Neutrophil (primary cell): ENCODE results near the gene LRFN3.

Experiments used
- H3K27ac ChIP-seq: fragments of 200-600 bp; sonication (generic); 2 replicates; pipeline ENCODE4 v1.5.1; 2016; ENCODE audit warnings: mild to moderate bottlenecking, moderate library complexity
- H3K27me3 ChIP-seq: fragments of 200-600 bp; sonication (generic); 2 replicates; pipeline ENCODE4 v1.6.0; 2016; ENCODE audit warnings: mild to moderate bottlenecking
- H3K36me3 ChIP-seq: fragments of 200-600 bp; sonication (generic); 2 replicates; pipeline ENCODE4 v1.5.1; 2017
- H3K4me1 ChIP-seq, 2 experiments: fragments of 200-600 bp in 1 of 2; sonication (generic) in 1 of 2; 1 replicate in 1 of 2; 2 replicates in 1 of 2; pipeline versions ENCODE4 v1.5.1 to v1.6.1; 2013 to 2016; ENCODE audit warnings: low read depth in 1 of 2, low read length in 1 of 2, mild to moderate bottlenecking in 1 of 2, moderate library complexity in 1 of 2; ENCODE audit not compliant: control insufficient read depth in 1 of 2, insufficient read depth in 1 of 2
- H3K4me3 ChIP-seq, 2 experiments: fragments of 200-600 bp in 1 of 2; sonication (generic) in 1 of 2; 1 replicate in 1 of 2; 2 replicates in 1 of 2; pipeline ENCODE4 v1.5.1; 2013 to 2016; ENCODE audit warnings: low read depth in 1 of 2, low read length in 1 of 2, mild to moderate bottlenecking in 1 of 2, moderate library complexity in 1 of 2
- H3K9me3 ChIP-seq: fragments of 200-600 bp; sonication (generic); 2 replicates; pipeline ENCODE4 v1.5.1; 2016
- TF ChIP-seq, protein P1 (sequence below): fragments of 200-600 bp; sonication (generic); IDR thresholded peaks from 2 replicates; pipeline ENCODE4 v1.5.1; 2016; ENCODE audit warnings: antibody characterized with exemption

The LRFN3 gene

DNA sequence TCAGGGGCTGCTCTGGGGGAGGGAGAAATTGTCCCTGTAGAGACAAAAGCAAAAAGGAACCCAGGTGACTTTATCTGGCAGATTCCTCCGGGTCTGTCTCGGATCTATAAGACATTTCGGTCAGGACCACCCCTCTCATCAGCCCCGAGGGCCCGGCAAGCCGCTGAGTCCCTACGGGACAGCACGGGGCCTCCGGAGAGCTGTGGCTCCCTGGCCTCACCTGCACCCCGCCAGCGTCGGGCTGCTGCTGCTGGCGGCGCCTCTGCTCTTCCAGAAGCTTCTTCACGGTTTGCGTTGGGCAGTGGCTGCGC is 37.7 kb upstream of the LRFN3 start:
- TF ChIP-seq, protein P1, sequence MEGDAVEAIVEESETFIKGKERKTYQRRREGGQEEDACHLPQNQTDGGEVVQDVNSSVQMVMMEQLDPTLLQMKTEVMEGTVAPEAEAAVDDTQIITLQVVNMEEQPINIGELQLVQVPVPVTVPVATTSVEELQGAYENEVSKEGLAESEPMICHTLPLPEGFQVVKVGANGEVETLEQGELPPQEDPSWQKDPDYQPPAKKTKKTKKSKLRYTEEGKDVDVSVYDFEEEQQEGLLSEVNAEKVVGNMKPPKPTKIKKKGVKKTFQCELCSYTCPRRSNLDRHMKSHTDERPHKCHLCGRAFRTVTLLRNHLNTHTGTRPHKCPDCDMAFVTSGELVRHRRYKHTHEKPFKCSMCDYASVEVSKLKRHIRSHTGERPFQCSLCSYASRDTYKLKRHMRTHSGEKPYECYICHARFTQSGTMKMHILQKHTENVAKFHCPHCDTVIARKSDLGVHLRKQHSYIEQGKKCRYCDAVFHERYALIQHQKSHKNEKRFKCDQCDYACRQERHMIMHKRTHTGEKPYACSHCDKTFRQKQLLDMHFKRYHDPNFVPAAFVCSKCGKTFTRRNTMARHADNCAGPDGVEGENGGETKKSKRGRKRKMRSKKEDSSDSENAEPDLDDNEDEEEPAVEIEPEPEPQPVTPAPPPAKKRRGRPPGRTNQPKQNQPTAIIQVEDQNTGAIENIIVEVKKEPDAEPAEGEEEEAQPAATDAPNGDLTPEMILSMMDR = no peak
- H3K9me3 ChIP-seq = no peaks in the 10 kb centered on the region
- H3K4me1 ChIP-seq = peaks cover 57 to 58% of the 10 kb centered on the region in 2 experiments
- peak overlapping the region; percentile 87 to 93 for H3K4me3 ChIP-seq
- peaks cover 46% of the 10 kb centered on the region for H3K36me3 ChIP-seq
- no peaks in the 10 kb centered on the region for H3K27me3 ChIP-seq
- peak overlapping the region; percentile 100 for H3K27ac ChIP-seq

GRCh38 chr19:35899547-35900214 is 36.5 kb upstream of the LRFN3 start:
- Histone ChIP-seq H3K4me1 (peaks cover 69 to 70% of the 10 kb centered on the region in 2 experiments), H3K36me3 (peaks cover 44% of the 10 kb centered on the region), H3K27me3 (no peaks in the 10 kb centered on the region), H3K4me3 (peak overlapping the region; percentile 87 to 93), H3K27ac (peak overlapping the region; percentile 100), H3K9me3 (no peaks in the 10 kb centered on the region)
- TF ChIP-seq, protein P1 = peak; percentile 27

- Histone ChIP-seq H3K27me3 (no peaks in the 10 kb centered on the region), H3K9me3 (no peaks in the 10 kb centered on the region), H3K4me3 (peak overlapping the region; percentile 87 to 93), H3K36me3 (peaks cover 41% of the 10 kb centered on the region), H3K4me1 (peaks cover 79 to 80% of the 10 kb centered on the region in 2 experiments), H3K27ac (peak overlapping the region; percentile 100)
- TF ChIP-seq, protein P1 = no peak
These were observed 35.0 kb upstream of the LRFN3 start for GRCh38 chr19:35901055-35901644.

DNA sequence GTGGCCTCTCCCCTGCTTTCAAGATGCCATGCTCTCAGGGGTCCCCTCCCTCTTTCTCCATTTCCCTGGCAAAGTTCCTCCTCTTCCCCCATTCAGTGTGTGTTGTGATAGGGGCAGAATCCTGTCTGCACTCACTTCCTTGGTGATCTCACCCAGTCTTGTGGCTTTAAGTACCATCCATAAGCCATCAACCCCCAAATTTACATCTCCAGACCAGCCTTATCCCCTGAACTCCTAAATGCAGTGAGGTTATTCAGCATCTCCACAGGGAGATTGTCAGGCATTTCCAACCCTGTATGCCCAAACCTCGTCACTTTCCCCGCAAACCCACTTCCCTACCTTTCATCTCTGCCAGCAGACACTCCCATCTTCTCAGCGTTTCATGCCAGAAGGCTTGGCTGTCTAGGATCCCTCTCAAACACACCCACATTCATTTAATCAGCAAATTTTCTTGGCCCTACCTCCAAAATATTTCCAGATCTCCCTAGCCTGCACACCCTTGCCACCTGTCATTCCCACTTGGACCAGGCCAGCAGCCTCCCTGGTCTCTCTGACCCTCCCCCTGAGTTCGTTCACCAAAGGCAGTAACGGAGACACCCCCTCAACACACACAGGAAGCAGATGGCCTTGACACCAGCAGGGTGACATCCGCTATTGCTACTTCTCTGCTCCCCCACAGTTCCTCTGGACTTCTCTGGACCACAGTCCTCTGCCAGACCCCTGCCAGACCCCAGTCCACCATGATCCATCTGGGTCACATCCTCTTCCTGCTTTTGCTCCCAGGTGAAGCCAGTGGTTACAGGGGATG is 34.1 kb upstream of the LRFN3 start, which contains the start of gene HCST:
TSS of gene HCST (plus strand) at position 676 of the 808 bp plus-strand sequence. CDS start at position 741, 65 bp downstream.
- peak within 1 kb of the TSS; percentile 100 for H3K27ac ChIP-seq
- peak within 1 kb of the TSS; percentile 87 to 93 for H3K4me3 ChIP-seq
- H3K27me3 ChIP-seq = no peaks in the 10 kb centered on the region
- peaks cover 41% of the 10 kb centered on the region for H3K36me3 ChIP-seq
- peaks cover 77 to 80% of the 10 kb centered on the region in 2 experiments for H3K4me1 ChIP-seq
- TF ChIP-seq, protein P1 = no peak
- no peaks in the 10 kb centered on the region for H3K9me3 ChIP-seq

- peaks cover 38% of the 10 kb centered on the region for H3K36me3 ChIP-seq
- H3K27me3 ChIP-seq = no peaks in the 10 kb centered on the region
- peaks cover 71 to 77% of the 10 kb centered on the region in 2 experiments for H3K4me1 ChIP-seq
- TF ChIP-seq, protein P1 = no peak
- peak overlapping the region; percentile 87 to 93 for H3K4me3 ChIP-seq
- H3K9me3 ChIP-seq = no peaks in the 10 kb centered on the region
- peak overlapping the region; percentile 100 for H3K27ac ChIP-seq
These were observed 33.2 kb upstream of the LRFN3 start for GRCh38 chr19:35902870-35903475.
